Lower leg skin (tissue), 3 donors: ENCODE measurements around the gene HRH3.

Experiments used
- POLR2A ChIP-seq, 2 donors: fragments of 450-650 bp; IDR thresholded peaks; one replicate each; pipeline ENCODE4 v1.6.1; 2016 to 2017; ENCODE audit warnings: antibody characterized with exemption in 2 of 2, mild to moderate bottlenecking in 1 of 2, moderate library complexity in 1 of 2
- TF ChIP-seq, protein P1 (sequence below), 3 donors: fragments of 450-650 bp; IDR thresholded peaks; one replicate each; pipeline ENCODE4 v1.5.1; 2016; ENCODE audit warnings: antibody characterized with exemption in 3 of 3, mild to moderate bottlenecking in 3 of 3, moderate library complexity in 2 of 3

DNA sequence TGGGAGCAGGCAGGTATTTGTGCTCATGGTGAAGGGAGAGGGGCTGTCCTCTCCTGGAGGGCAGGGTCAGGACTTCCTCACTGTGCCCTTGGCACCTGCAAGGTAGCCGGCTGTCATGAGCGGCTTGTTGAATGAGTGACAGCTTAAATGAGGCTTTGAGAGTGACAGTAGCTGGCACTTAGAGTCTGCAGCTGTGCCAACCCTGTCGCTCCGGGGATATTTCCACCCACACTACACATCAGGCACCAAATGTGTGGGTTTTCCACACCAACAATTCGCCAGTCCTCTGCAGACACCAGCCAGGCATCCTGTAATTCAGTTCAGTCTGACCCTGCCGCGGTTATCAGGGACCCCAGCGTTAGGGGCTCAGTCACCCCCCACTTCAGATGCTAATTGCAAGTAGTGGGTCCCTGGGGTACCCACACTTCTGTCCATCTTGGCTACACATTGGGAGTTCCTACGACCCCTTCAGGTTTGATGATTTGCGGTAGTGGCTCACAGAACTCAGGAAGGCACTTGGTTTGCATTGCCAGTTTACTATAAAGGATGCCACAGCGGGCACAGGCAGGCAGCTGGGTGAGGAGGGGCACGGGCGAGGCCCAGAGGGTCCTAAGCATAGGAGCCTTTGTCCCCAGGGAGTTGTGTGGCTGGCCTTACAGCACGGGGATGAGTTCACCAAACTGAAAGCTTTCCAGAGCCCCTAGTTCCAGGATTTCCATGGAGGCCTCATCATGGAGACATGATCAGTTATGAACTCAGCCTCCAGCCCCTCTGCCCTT is 28.1 kb downstream of the HRH3 start:
- TF ChIP-seq, protein P1, sequence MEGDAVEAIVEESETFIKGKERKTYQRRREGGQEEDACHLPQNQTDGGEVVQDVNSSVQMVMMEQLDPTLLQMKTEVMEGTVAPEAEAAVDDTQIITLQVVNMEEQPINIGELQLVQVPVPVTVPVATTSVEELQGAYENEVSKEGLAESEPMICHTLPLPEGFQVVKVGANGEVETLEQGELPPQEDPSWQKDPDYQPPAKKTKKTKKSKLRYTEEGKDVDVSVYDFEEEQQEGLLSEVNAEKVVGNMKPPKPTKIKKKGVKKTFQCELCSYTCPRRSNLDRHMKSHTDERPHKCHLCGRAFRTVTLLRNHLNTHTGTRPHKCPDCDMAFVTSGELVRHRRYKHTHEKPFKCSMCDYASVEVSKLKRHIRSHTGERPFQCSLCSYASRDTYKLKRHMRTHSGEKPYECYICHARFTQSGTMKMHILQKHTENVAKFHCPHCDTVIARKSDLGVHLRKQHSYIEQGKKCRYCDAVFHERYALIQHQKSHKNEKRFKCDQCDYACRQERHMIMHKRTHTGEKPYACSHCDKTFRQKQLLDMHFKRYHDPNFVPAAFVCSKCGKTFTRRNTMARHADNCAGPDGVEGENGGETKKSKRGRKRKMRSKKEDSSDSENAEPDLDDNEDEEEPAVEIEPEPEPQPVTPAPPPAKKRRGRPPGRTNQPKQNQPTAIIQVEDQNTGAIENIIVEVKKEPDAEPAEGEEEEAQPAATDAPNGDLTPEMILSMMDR (IDR thresholded peaks at IDR 0.05), result no peak
- no peak for TF ChIP-seq POLR2A (IDR thresholded peaks at IDR 0.05)
